GM21423 (cell line): ENCODE measurements around the gene SERPINH1.

Source experiments
- ATAC-seq: cut with Tn5 transposase; IDR thresholded peaks from one replicate; pipeline ENCODE4 v1.9.1; 2021; ENCODE audit warnings: mild to moderate bottlenecking, moderate library complexity; ENCODE audit not compliant: unreplicated experiment

The SERPINH1 gene

DNA sequence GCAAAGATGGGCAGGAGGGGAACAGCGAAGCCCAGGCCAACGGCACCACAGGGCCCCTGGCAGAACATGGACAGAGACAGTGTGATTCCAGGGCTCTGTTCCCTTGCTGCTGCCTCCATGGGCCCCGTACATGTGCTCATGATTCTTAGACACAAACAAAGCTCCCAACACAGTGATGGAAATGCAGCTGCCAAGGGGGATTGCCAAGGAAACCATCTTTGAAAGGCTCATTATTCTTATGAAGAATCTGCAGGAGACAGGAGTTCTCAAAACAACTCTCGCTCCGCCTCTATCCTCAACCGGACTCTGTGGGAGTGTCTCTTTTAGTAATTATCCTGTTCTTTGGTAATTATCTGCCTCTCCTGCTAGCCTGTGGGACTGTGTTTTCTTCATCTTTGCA is 32.2 kb downstream of the SERPINH1 start:
- no peak for ATAC-seq

- no peak for ATAC-seq
These were observed 33.4 kb downstream of the SERPINH1 start for GRCh38 chr11:75595429-75595828.

GRCh38 chr11:75596914-75597313 is 34.9 kb downstream of the SERPINH1 start:
- no peak for ATAC-seq

DNA sequence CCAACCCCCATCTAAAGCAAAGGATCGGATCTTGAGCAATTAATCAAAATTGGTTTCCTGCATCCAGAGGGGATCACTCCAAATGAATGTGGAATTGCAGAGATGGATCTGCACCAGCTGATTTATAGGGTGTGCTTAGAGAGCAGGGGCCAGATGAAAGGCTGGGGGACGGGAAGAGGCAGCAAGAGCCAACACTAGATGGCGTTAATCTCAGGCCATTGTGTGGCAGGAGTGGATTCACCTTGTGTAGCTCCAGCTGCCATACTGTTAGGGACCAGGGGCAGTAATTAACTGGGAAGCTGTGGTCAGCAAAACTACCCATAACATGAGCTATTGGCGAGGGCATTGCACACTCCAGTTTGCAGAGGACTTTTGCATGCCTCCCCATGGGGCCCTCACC is 35.6 kb downstream of the SERPINH1 start:
- no peak for ATAC-seq

GRCh38 chr11:75598264-75598663 is 36.2 kb downstream of the SERPINH1 start:
- ATAC-seq = no peak

GRCh38 chr11:75598900-75599299 is 36.8 kb downstream of the SERPINH1 start:
- ATAC-seq = no peak

DNA sequence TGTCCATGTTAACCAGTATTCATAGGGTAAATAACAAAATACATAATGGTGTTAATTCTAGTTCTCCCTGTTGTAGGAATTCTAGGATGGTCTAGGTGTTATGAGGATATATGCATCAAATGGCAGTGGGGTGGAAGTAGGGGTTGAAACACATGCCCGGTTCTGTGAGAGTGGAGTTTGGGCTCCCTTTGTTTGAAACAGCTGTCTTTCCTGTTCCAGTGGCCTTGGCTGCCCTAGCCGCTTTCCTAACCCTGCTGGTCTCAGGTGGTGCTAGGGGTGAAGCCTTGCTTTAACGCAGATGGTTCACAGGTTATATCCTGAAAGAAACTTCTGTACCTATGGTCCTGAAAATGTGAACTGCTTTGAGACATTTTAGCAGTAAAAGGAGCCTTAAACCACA is 38.3 kb downstream of the SERPINH1 start:
- no peak for ATAC-seq

GRCh38 chr11:75601494-75601893 is 39.4 kb downstream of the SERPINH1 start:
- no peak for ATAC-seq

- no peak for ATAC-seq
These were observed 40.9 kb downstream of the SERPINH1 start for GRCh38 chr11:75602951-75603350.

GRCh38 chr11:75603791-75604736 is 42.0 kb downstream of the SERPINH1 start:
- no peak for ATAC-seq

- ATAC-seq = no peak
These were observed 44.0 kb downstream of the SERPINH1 start for GRCh38 chr11:75606099-75606498.

DNA sequence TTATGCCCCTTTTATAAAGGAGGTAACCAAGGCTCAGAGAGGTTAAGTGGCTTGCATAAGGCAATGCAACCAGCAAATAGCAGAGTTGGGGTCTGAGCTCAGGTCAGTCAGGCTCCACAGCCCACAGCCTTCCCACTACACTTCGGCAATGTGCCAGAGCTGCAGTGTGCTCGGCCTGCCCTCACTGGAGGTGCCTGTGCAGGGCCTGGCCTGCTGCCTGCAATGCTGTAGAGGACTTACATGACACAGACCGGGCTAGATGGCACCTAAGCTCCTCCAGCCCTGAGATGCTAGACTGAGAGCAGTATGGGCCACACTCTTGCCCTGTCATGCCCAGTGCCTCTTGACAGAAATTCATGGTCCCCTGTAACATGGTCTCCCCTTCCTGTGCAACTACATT is 49.8 kb downstream of the SERPINH1 start:
- no peak for ATAC-seq

DNA sequence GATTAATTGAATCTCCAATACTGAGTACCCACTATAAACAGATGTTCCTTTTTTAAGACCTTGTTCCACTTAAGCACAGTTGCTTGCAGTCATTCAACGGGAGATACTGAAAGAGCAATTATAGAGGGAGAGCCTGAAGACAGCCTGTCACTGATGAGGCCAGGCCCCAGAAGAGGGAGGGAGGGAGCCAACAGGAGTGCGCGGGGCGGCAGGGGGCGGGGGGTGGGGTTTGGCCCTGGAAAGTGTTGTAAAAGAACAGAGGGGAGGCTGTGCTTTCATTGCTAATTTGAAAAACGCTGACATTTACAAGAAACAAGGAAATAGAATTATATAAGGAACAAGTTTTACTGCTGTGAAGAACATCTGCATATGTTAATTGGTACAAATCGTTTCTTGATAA is 53.7 kb downstream of the SERPINH1 start:
- ATAC-seq = no peak

DNA sequence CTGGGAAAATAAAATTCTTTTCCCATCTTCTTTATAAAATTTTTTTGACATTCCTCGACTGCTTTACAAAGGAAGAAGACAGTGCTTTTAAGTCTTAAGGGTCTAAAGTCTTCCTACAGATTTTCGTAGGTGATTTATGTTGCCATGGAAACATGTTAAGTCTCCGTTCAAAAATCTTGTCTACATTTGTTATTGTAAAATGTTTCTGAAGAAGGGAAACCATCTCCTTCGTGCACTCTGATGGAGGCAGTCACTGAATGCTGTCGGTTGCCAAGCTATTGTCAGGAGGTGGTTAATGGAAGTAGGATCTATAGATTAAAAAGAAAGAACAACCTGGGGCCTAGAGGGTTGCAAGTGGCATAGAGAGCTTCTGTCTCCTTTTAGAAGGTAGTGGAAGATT is 54.2 kb downstream of the SERPINH1 start:
- ATAC-seq = no peak
